ENCODE measurements around the gene EHD1. TPM values are rescaled to one million over a fixed set of nuclear protein-coding genes. Genes with fewer than 3 reads are reported as not detected.

The EHD1 gene
- total RNA-seq, 1 donor from 2014 or later: 95.0 TPM

GRCh38 chr11:64875369-64876228, 2.8 kb downstream of the EHD1 start:
- no peak for DNase-seq (ENCODE audit: low spot score)

- DNase-seq (ENCODE audit: low spot score): no peak
Measured at GRCh38 chr11:64874308-64875240, 3.8 kb downstream of the EHD1 start.

DNA sequence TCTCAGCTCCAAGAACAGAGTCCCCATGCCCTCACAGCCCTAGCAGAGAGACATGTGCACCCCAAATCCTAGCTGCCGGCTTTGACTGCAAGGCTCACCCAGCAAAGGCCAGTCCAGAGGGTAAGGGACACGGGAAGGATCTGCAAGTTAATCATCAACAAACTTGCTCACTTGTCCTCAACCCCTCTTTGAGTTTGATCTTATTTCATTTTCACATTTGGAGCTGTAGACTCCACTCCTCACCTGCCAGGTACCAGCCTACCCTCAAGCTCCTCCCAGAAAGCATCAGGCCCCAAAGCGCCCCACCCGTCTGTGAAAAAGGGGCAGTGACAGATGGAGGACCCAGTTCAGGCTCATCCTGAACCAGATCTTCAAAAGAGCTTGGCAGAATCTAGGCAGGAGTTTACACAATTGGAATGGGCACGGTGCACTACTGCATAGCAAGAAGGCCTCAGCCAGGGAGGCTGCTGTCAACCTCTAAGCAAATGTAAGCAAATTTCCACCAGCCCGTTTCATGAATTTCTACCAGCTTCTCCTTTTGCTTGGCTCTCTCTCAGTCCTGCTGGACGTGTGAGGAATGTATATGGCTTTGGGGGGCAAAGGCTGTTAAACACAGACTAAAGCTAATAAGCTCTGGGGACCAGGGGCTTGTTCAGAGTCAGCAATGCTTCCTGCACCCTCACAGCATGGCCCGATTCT, 5.5 kb downstream of the EHD1 start:
- no peak for DNase-seq (ENCODE audit: low spot score)

- no peak for DNase-seq (ENCODE audit: low spot score)
Measured at GRCh38 chr11:64871492-64871891, 6.9 kb downstream of the EHD1 start.

DNA sequence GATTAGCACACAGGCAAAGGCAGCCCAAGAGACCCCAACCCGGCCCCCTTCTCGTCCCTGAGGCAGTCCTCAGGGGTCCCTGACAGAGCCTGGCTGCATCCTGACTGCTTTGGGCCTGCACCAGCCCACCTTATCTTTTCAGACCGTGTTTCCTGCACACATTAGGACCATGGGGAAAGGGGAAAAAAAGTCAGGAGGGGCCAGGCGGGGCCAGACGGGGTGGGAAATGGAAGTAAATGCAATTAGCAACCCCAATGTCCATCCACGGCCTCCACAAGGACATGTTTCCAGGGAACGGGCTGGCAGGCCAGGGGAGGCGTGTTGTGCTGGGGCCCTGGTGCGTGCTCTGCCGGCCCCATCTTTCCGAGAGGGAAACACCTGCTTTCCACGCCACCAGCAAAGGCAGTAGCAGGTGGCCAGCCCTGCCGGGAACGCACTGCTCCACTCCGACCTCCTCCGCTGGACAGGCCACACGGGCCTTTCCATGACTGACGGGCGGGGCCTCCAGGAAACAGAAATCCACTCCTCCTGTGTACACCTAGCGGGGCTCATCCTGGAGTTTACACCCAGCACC, 7.4 kb downstream of the EHD1 start:
- DNase-seq (ENCODE audit: low spot score): no peak

DNA sequence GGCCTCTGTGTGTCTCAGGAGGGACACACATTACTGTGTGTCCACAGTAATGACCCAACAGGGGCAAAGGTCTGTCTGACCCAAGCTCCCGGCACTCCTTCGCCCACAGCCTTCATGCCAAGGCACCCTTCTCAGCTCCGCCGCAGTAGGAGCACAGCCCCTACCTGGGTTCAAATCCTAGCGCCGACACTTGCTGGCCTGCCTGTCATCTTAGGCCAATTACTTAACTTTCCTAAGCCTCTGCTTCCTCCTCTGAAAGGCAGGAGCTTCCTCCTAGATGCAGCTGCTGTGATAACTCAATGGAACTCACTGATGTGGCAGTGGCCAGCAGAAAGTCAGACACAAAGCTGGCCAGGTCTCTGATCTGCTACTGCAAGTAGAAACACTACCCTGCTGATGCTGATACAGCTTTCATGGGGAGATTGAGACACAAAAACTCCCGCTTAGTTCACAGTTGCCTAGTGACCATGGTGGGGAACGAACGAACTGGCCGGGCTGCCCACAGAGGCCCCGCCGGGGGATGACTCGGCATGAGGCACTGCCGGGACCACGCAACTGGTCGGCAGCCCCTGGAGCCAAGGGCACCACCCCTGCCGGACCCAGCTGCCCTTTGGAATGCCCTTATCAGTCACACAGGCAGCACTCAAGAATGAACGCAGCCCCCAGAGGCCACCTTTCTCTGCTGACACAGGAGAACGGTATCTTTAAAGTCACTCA, 8.1 kb downstream of the EHD1 start:
- no peak for DNase-seq (ENCODE audit: low spot score)

- DNase-seq (ENCODE audit: low spot score): no peak
Measured at GRCh38 chr11:64869571-64870175, 8.7 kb downstream of the EHD1 start.

GRCh38 chr11:64868904-64869570, 9.4 kb downstream of the EHD1 start:
- no peak for DNase-seq (ENCODE audit: low spot score)

DNA sequence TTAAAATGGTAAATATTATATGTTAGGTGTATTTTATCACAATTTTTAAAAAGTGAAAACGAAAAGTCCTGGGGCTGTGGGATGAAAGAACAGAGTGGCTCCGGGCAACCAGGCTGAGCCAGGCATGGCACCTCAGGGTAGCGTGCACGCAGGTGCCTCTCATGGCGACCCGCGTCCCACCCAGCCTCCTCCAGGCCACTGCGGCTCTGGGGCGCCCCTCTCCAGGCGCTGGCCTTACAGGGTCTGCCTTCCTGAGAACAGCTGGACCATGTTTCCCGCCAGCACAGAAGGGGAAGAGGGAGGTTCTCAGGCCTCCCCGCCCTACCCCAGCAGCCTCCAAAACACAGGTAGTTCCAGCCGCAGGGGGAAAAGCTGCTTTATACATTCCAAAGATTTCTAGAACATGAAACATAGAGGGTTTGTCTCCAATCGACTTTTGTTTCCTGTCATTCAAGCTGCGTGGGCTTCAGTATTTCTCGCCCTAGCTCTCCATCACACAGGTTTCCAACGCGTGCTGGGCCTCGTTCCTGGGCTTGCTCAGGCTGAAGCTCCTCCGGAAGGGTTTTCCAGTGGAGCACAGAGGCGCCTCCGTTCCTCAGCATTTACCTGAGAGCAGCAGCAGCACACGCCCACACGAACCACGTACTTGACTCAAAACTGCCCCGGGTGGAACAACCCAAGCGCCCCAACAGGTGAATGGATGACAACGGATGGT, 10.5 kb downstream of the EHD1 start:
- no peak for DNase-seq (ENCODE audit: low spot score)

GRCh38 chr11:64866173-64866491, 12.3 kb downstream of the EHD1 start:
- no peak for DNase-seq (ENCODE audit: low spot score)

GRCh38 chr11:64865286-64866172, 12.9 kb downstream of the EHD1 start:
- DNase-seq (ENCODE audit: low spot score): no peak

- DNase-seq (ENCODE audit: low spot score): no peak
Measured at GRCh38 chr11:64864473-64865285, 13.7 kb downstream of the EHD1 start.

GRCh38 chr11:64864135-64864472, 14.3 kb downstream of the EHD1 start:
- no peak for DNase-seq (ENCODE audit: low spot score)

DNA sequence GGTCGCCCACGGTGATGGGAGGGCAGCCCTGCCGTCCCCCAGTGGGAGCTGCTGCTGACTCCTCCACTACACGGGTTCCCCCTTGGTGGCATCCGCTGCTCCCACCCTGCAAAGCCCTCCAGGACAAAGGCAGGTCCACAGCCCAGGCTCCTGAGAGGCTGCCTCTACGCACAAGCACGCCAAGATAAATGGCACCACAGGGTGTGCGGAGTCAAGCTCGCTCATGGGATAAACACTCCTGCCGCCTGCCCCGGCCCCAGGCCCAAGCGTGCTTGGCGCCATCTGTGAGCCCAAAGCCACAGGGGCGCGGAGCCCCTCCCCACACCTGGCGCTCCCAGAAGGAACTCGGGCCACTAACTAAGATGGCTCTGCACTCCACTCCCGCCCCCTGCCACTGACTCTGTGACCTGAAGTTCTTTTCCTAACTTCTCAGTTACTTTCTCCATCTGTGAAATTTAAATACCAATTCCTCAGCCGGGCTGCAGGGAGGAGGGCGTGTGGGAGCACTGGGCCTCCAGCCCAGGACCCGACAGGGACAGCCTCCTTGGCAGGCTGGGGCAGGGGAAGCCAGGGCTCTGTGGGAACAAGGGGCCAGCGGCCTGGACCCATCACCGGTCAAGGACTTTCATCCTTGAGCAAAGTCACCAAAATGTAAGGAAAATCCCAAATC, 14.9 kb downstream of the EHD1 start:
- DNase-seq (ENCODE audit: low spot score): no peak

DNA sequence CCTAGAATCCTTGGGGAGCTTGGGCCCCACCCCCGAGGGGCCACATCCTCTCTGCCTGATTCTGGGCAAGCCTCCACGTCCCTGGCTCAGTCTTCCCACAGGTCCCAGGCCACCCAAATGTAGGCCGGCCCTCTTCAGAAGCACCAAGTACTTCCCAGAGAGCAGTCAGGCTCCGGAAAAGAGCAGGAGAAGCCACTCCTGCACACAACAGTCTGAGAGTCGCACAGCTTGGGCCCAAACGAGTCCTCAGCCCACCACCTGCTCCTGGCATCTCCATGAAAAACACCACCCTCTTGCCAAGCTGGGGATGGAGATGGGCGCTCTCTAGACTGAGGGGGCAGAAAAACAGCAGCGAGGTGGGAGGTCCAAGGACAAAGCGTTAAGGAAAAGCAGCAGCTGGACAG, 15.4 kb downstream of the EHD1 start:
- no peak for DNase-seq (ENCODE audit: low spot score)

GRCh38 chr11:64861227-64861975, 17.0 kb downstream of the EHD1 start:
- DNase-seq (ENCODE audit: low spot score): no peak
